GM21423 (cell line): ENCODE measurements around the gene APOB.

ENCODE experiments used
- ATAC-seq: cut with Tn5 transposase; IDR thresholded peaks from one replicate; pipeline ENCODE4 v1.9.1; 2021; ENCODE audit warnings: mild to moderate bottlenecking, moderate library complexity; ENCODE audit not compliant: unreplicated experiment

APOB gene

DNA sequence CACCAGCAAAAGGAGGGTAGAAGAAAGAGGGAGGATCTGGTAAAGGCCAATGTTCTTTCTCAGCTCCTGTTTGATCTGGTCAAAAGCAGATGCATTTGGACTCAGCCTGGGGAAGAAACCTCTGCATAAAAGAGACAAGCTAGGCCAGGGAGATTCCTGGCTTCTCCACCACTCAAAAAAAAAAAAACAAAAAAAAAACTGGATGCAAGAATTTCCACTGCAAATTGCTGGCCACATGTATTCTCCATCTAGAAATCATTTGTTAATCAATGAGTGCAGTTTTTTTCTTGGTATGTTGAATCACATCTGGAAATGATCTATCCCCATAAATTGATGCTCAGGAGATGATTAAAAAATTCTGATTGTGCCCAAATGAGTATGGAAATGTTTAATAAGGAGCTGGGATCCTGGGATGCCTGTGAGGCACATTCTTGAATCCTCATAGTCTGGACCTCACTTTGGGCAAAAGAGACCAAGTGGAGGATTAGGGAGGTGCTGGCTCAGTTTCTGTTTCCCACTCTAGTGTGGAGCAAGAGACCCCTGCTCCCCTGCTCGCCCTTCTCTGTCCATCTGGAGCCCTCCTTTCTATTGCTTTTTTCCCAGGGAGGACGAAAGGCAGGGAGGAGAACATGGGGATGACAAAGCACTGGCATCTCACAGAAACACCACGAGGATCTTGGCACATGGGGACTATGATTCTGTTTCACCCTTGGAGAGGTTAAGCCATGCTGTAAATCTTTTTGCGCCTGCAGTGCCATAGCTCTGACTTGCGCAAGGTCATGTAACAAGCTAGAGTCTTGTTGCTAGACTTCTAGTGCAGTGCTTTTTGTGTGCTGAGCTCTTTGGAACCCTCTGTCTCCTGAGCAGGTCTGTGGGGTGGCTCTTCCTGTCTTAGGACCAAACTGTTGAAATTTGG, 57.6 kb downstream of the APOB start:
- no peak for ATAC-seq

DNA sequence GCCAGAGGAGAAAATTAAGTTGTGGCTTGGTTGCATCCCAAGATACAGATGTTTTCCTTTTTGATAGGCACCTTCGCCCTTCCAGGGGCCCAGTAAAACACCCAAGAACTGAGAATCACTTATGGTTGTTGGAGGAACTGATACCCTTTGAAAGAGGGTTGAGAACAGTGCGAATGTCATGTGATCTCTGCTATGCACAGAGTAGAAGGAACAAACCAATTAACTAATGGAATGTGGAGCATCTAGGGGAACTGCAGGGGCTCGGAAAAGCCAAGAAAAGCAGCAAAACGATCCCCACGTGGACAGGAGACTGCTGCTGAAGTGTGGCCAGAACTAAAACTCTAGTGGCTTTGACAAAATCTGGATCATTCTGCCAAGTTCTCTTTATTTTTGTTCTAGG, 58.8 kb downstream of the APOB start:
- no peak for ATAC-seq

DNA sequence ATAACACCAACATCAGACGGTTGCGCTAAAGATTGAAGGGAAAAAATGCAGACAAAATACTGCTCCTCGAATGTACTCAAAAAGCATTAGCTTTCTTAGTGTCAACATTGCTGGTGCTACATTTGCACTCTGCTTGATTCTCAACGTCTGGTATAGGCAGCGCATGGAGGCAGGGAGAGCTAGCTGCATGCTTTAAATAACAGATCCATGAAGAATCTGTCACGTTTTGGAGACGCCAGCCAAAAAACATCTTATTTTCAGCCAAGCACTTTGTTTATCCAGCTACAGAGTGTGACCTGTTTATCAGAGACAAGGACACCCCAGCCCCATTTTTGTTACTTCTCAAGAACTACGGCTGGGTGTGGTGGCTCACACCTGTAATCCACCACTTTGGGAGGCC, 59.5 kb downstream of the APOB start:
- ATAC-seq = no peak

DNA sequence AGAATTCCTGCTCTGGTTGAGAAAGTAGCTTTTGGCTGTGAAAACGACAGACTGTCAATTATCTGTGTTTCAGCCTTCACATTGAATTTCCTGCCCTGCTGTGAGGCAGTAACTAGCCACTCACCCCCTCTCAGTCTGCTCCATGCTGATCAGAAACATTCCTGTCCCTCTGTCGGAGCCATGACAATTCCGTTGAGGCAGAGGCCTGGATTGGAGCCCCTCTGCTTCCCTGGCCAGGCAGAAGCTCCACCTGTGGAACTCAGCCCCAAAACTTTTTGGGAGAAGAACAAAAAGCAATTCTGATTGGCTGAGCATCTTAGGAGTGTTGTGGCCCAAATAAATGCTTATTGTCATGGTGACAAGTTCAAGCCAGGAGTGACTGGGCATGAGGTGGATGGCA, 60.0 kb downstream of the APOB start:
- no peak for ATAC-seq

DNA sequence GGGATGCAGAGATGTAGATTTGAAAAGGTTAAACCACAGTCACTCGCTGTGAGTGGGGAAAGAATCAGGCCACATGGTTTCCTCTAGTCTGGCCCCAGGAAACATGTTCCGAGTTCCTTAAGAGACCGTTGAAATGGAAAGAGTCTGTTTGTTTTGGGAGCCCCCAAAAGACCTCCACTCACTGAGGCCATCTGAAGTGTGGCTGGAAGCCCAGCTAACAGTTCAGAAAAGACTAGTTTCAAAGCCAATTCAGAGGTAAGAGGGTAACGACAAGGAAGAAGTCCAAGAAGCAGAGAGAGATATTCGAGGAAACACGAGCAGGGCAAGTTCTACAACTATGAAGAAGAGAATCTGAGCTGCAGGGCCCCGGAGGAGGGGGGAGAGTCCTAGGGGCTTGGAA, 61.0 kb downstream of the APOB start:
- ATAC-seq = no peak

DNA sequence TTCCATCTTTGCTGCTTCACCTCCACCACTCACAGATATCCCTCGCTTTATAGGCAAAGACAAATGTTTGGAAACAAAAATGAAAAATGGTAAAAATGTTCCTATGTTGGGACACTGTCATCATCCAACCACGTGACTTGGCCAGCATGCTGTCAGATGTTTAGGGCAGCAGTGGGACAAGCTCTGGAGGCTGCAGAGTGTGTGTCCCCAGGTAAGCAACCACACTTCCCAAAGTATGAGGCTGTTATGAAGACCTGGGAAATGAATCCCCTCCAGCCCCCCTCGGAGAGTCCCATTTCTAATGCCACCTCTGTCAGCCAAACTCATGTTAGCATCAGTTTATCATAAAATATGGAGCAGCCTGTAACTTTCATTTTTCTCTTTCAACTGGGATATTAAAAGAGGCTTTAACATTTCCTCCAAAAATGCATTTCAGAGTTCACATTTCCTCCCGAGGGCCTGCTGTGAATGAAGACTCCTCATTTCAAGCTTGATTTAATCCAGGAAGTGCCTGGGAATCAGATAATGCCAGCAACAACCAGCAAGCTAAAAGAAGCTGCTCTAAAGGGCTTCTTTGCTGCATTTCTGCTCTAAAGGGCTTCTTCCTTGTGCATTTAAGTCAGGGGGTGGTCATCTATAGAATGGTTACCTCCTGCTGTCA, 66.2 kb downstream of the APOB start:
- ATAC-seq = no peak

DNA sequence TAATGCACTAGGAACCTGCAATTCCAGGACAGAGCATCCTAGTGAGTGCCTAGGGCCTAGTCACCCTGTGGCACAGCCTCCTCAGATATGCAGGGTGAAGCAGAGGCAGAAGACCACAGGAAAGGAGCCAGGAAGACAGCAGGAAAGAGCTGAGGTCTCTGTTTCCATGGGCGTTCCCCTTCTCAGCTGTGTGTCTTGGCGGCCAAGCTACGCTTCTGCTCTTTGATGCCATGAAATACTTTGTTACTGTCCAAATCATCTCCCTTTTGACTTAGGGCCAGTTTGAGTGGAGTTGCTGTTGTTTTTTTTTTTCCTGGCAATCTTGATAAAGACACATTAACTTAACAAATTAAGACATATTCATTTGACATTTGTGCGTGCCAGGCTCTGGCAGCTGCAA, 67.3 kb downstream of the APOB start:
- no peak for ATAC-seq

DNA sequence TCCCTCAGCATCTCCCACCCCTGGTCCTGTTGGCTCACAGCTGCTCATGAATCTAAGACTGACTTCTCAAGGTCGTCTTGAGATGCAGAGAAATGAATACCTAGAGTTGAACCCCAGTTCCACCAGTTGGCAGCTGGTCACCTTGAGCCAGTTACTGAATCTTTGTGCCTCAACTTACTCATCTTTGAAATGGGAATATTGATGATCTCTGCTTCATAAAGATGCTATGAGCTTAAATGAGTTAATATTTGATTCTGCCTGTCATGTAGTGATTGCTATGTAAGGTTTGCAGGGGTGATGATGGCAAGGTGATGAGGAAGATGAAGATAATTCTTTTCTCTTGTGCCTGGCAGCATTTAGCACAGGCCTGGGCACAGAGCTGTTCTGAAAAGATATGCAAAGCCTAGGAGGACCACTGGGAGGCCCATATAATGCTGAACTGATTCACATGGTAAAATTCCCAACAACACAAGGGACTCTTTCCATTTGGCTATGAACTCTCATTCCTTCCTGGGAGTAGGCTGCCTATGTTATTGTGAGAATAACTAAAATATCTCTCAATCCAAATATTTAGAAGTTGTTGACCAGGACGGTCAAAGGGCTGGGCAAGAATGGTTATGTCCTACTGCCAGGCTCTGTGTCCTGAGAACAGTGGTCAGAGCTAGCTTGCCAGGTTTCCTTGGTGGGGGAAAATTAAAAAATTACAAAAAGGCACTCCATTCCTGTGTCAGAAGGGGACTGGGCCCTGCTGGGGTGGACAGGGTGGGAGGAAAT, 70.9 kb downstream of the APOB start:
- no peak for ATAC-seq

DNA sequence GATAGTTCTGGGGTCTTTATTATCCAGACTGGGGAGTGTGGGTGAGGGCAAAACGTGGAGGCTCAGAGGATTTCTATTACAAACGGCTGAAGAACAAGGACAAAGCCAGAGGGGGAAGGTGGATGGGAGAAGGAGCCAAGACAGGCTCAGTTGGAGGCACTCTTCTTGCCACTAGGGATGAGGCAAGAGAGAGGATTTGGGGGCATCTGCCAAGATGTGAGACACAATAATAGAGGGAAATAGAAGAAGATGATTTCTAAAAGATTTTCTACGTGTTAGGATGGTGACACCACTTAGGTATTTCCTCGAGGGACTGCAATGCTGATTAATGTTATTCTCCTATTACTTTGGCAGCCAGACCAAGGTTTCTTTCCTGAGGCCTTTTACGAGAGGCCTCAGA, 71.8 kb downstream of the APOB start:
- ATAC-seq = no peak

DNA sequence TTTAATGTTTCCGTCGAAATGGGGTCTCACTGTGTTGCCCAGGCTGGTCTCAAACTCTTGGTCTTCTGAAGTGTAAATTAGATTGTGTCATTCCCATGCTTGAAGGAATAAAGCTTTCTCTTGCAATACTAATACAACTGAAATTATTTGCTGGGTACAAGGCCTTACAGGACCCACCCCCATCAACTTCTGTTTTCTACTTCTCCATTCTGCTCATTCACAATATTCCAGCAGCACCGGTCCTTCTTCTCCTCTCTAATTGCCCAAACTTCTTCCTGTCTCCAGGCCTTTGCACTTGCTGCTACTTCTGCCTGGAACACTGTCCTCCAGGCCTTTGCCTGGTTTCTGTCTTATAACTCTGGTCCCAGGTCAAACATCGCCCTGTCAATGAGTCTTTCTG, 73.8 kb downstream of the APOB start:
- ATAC-seq = no peak

DNA sequence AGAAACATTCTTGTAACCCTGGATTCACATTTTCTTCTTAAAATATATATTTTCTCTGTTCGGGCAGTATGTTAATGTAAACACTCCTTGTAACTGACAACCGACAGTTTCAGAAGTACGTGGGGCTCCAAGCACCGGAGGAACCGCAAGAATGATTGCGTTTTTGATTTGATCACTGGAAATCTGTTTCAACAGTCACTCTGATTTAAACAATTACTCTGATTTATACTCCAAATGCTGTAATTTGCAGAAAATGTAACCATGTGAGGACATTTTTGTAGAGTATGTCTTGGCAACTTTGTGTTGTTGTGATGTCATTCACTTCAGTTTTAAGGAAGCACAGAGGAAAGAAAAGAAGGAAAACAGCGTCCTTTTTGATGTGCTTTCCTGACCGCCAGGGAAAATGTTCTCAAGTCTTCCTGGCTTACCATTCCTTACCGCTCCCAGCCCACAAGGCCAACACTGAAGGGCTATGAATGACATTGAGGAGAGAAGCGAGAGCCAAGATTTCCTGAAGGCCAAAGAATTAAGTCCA, 77.7 kb downstream of the APOB start:
- no peak for ATAC-seq

DNA sequence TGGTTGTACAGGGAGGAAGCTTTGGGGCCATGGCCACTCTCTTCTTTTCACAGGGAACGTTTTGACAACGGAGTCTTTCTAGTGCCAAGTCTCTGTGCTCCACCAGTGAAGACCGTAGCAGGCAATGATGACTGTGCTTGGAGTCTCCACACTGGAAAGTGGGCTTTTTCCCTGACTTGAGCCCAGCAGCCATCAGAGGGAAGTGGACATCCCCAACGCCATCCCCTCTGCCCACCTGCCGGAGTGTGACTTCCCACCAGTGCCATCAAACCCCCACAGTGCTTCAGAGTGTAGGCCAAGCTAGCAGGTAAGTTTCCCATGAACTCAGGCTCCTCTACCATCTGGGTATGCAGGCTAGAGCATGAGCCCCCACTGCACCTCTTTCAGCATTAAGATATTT, 78.7 kb downstream of the APOB start:
- ATAC-seq = no peak

DNA sequence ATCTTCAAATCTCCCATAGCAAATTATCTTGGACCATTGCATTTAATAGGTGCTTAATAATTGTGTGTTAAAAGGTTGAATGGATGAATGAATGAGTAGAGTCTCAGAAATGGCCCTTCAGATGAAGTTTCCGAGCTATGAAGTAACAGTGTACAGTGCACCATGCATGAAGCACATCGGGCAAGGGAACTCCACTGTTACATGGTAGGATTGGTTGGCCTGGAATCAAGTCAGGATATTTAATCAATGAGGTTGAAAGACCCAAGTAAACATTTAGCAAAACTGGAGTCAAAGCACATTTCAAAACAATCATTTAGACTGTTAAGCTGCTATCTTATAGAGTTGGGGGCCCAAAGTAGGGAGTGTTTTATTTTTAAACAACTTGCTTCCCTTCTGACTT, 80.0 kb downstream of the APOB start:
- ATAC-seq = no peak

DNA sequence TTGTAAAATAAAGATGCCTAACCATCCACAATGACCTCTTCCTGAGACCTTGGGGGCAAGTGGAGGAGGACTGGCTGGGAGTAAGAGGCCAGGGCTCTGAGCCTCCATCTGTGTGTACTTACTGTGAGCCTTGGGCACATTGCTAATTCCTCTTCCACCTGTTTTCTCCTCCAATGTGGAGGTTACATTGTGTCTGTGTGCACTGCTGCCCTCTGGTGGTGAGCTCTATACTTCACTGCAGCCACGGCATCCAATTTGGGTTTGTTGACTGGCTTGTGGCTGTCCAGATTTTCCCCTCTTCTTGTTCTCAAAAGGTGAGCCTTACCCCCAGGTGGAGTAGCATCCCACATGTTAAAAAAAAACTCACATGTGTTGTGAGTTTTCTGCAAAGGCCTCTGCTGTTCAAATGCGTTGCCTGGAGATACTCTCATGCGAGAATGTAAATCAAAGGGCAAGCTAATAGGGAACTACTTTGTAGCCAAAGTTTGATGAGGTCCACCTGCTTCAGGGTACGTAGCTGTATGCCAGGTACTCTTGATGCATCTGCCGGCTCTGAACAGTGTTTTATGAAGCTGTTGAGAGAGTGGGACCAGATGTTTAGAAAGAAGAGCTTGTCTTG, 80.8 kb downstream of the APOB start:
- ATAC-seq = peak; percentile 56

DNA sequence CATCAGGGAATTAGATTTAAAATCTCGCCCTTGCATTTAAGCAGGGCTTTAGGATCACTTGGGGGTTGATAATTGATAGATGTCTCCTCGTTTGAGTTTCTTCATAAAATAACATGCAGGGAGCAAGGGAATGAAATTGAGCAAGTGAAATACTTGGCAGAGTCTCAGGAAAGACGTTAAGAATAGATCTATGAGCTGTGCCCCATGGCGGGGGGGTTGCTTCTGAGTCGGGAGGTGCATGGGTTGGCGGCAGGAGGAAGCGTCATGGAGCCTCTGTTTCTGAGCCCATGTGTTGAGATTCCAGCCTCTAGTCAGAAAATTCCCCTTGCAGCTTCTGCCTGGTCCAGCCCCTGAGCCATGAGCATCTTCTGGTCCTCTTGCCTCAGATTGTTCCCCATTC, 82.0 kb downstream of the APOB start:
- ATAC-seq = no peak

DNA sequence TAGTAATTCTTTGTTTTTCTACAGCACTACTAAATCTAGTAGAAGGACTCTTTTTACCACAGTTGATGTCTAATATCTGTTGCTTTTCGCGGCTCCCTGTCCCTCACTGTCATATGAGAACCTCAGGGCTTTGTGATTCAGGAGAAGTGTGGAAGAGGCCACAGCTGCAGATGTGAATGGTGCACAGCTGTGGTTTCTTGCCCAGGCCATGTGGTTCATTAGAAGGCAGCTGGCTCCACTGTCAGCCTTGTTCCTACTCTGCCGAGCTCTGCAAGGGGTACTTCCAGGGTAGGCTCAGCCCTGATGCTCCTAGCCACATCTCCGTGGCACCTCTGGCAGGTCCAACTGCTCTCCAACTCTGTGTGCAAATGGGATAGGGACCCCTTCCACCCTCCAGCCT, 83.9 kb downstream of the APOB start:
- ATAC-seq = no peak

DNA sequence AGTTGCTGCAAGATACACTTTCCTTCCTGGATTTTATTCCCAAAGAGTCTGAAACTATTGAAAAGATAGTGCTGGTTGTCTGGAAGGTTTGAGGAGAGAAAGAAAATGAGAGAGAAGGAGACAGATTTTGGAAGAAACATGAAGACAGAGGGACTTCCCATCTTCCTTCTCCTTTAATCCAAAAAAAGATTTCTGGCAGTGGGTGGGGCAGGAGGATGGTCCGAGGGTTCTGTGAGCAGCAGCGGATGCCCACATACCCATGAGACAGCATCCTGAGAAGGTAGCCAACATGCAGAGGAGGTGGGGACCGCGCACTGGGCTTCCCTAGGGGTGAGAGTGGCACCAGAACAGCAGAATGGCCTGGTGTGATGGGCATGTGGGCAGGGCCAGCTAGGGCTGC, 84.6 kb downstream of the APOB start:
- no peak for ATAC-seq

DNA sequence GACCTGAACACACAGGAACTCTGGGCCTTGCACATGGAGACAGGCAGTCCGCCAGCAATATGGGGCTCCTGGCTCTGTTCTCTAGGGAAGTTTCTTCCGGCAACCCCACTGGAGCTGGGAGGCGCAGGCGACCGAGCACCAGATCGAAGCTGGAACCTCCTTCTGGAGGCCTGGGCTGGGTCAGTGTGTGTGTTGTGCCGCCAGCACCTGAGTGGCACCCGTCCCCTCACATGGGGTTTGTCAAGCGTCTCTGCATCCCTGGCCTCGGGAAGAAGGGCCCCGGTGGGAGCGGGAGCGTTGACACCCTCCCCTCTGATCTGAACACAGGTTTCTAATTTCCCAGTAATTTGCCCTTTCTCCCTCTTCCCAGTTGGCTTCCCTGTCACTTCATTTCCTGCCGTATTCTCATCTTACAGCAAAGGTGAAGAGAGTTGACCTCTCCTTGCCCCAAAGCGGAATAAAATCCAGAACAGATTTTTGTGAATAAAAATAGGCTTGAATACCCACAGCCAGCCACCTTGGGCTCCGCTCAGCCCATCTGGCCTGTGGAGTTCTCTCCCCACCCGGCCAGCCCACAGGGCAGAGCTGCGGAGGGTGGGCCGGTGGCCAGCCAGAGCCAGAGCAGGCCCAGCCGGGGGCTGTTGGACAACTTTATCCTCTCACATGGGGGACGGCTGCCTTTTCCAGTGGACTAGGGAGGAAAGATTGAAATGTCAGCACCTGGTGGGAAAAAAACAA, 85.9 kb downstream of the APOB start:
- no peak for ATAC-seq

DNA sequence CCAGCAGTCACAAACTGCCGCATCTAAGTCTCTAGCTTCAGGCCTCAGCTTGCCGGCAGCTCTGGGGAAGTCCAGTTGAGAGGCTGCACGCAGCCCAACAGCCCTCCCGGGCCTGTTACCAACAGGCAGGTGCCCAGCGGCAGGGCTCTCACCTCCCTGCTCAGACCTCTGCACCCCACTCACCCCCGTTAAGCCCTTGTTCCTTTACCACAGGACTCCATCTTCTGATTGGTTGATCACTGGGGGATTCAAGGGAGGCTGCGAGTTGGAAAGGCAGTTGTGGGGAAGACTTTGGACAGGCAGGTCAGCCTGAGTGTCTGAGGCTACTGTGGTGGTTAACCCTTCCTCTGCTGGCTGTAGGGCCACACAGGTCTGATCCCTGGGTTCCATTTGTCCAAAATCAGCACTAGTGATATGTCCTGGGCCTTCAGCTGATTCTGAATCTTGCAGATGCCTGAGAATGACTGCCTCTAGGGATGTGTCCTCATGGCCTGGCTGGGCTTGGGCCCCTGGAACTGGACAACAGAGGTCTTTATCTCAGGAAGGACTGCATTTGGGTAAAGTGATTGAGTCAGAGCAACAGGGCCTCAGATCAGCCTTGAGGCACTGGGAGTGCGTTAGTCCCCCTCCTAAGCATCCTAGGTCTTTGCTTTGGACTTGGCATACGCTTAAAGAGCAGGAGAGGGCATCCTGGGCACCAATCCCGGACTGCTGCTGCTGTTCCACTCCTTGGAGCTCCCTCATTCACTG, 88.4 kb downstream of the APOB start:
- no peak for ATAC-seq
